ENCODE measurements around the gene NLRP9. TPM values are rescaled to one million over a fixed set of nuclear protein-coding genes. Genes with fewer than 3 reads are reported as not detected.
A peak's percentile ranks its signal among the peaks of the same experiment; 100 is the strongest.

NLRP9 gene
- total and polyA plus RNA-seq, 2 of the 13 experiments (the other 11 are each of a cell fraction or from before 2014, with no cell fraction given): not detected

DNA sequence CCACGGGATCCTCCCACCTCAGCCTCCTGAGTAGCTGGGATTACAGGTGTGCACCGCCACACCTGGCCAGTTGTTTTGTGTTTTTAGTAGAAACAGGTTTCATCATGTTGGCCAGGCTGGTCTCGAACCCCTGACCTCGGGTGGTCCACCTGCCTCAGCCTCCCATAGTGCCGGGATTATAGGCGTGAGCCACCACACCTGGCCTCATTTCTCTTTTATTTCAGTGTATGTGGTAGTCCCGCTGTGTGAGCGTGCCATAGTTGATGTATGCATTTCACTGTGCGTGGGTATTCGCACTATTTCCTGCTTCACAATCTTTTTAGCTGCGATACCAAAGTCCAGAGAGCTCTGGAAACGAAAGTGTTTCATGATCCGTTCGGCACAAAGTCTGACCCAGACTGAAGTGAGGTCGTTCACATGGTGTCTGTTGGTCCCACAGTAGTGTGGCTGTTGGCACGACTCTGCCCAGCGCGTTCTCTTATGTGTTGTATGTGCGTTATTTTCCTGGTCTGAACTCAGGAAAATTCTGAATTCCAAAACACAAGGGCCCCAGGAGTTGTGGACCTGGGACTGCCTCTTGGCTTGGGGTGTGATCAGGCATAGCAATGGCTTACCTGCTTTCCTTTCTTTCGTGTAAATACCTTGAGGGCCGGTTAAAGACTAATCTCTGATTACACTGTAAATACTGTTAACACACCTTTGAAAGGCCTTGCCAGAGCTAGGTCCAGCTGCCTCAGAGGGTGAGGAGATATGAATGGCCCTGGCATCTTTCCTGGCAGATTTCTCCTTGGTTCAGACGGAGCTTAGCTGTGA is 54.5 kb downstream of the NLRP9 start (continued):
- TF ChIP-seq PAXIP1 (CRISPR knock-in tag; conservative IDR thresholded peaks at IDR 0.05) (peak; percentile 95), ZNF17 (CRISPR knock-in tag; IDR thresholded peaks at IDR 0.05) (no peak), KLF9 (CRISPR knock-in tag; IDR thresholded peaks at IDR 0.05; ENCODE audit: low read depth) (no peak), GATA4 (IDR thresholded peaks at IDR 0.05; ENCODE audit: borderline replicate concordance, low read depth) (no peak), ZNF607 (CRISPR knock-in tag; IDR thresholded peaks at IDR 0.05; ENCODE audit: borderline replicate concordance) (peak; percentile 12; the same call in 1 of the 2 replicates), REL (CRISPR knock-in tag; conservative IDR thresholded peaks at IDR 0.05) (no peak), MIER3 (CRISPR knock-in tag; IDR thresholded peaks at IDR 0.05; ENCODE audit: borderline replicate concordance) (0 out of 2 replicates have a peak, but pooled peaks have one; percentile 25), ZNF382 (CRISPR knock-in tag; IDR thresholded peaks at IDR 0.05; ENCODE audit: borderline replicate concordance) (no peak), MXD4 (CRISPR knock-in tag; IDR thresholded peaks at IDR 0.05) (no peak), HNRNPK (IDR thresholded peaks at IDR 0.05; ENCODE audit: low read depth, low read length, poor library complexity, severe bottlenecking) (no peak), U2AF2 (IDR thresholded peaks at IDR 0.05; ENCODE audit: low read depth, low read length) (no peak), HMG20B (CRISPR knock-in tag; conservative IDR thresholded peaks at IDR 0.05) (no peak), ASH2L (IDR thresholded peaks at IDR 0.05; ENCODE audit: insufficient read length, low read depth, low read length) (peak; percentile 96), FOXA3 (CRISPR knock-in tag; IDR thresholded peaks at IDR 0.05) (peak; percentile 49; the same call in 1 of the 2 replicates), ZNF367 (CRISPR knock-in tag; IDR thresholded peaks at IDR 0.05; ENCODE audit: borderline replicate concordance) (no peak), MBD4 (IDR thresholded peaks at IDR 0.05; ENCODE audit: borderline replicate concordance, low read length) (no peak), YY1 (IDR thresholded peaks at IDR 0.05; ENCODE audit: insufficient read depth, insufficient replicate concordance, low read depth, low read length) (no peak), MXI1 (IDR thresholded peaks at IDR 0.05; ENCODE audit: borderline replicate concordance, low read depth, low read length) (peak; percentile 81; the same call in 2 of the 3 replicates), FOXJ3 (CRISPR knock-in tag; IDR thresholded peaks at IDR 0.05; ENCODE audit: borderline replicate concordance) (peak; percentile 70)
- TF ChIP-seq, protein P1, sequence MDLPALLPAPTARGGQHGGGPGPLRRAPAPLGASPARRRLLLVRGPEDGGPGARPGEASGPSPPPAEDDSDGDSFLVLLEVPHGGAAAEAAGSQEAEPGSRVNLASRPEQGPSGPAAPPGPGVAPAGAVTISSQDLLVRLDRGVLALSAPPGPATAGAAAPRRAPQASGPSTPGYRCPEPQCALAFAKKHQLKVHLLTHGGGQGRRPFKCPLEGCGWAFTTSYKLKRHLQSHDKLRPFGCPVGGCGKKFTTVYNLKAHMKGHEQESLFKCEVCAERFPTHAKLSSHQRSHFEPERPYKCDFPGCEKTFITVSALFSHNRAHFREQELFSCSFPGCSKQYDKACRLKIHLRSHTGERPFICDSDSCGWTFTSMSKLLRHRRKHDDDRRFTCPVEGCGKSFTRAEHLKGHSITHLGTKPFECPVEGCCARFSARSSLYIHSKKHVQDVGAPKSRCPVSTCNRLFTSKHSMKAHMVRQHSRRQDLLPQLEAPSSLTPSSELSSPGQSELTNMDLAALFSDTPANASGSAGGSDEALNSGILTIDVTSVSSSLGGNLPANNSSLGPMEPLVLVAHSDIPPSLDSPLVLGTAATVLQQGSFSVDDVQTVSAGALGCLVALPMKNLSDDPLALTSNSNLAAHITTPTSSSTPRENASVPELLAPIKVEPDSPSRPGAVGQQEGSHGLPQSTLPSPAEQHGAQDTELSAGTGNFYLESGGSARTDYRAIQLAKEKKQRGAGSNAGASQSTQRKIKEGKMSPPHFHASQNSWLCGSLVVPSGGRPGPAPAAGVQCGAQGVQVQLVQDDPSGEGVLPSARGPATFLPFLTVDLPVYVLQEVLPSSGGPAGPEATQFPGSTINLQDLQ (CRISPR knock-in tag; IDR thresholded peaks at IDR 0.05): no peak
- TF ChIP-seq, protein P2, sequence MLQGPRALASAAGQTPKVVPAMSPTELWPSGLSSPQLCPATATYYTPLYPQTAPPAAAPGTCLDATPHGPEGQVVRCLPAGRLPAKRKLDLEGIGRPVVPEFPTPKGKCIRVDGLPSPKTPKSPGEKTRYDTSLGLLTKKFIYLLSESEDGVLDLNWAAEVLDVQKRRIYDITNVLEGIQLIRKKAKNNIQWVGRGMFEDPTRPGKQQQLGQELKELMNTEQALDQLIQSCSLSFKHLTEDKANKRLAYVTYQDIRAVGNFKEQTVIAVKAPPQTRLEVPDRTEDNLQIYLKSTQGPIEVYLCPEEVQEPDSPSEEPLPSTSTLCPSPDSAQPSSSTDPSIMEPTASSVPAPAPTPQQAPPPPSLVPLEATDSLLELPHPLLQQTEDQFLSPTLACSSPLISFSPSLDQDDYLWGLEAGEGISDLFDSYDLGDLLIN (CRISPR knock-in tag; IDR thresholded peaks at IDR 0.05; ENCODE audit: borderline replicate concordance): peak; percentile 78; the same call in 1 of the 2 replicates
